HK-2 (cell line): ENCODE data around the gene HINFP.
A peak's percentile ranks its signal among the peaks of the same experiment; 100 is the strongest.

Source experiments
- DNase-seq: peaks from one replicate; pipeline ENCODE4 v3.0.0-alpha.2; 2018; ENCODE audit not compliant: unreplicated experiment

The HINFP gene

GRCh38 chr11:119121008-119121810, at the start of gene HINFP:
Gene HINFP, plus strand, starts transcription at chr11:119121580. Its CDS starts 5,365 bp downstream, at chr11:119126945.
- DNase-seq, result peak; percentile 96

- no peak for DNase-seq
Observed at GRCh38 chr11:119077839-119078238, 43.5 kb upstream of the HINFP start.

- no peak for DNase-seq
Observed at GRCh38 chr11:119078675-119079420, 42.5 kb upstream of the HINFP start.

- no peak for DNase-seq
Observed at GRCh38 chr11:119081682-119082260, 39.6 kb upstream of the HINFP start.

GRCh38 chr11:119084663-119085436, 36.5 kb upstream of the HINFP start, which contains the start of gene HMBS:
Gene HMBS, plus strand, starts transcription at chr11:119084881. Its CDS starts 153 bp downstream, at chr11:119085034.
- DNase-seq, result peak; percentile 87

- DNase-seq, result no peak
Observed at GRCh38 chr11:119085437-119085847, 35.9 kb upstream of the HINFP start.

GRCh38 chr11:119087123-119087522, 34.3 kb upstream of the HINFP start:
- no peak for DNase-seq

DNA sequence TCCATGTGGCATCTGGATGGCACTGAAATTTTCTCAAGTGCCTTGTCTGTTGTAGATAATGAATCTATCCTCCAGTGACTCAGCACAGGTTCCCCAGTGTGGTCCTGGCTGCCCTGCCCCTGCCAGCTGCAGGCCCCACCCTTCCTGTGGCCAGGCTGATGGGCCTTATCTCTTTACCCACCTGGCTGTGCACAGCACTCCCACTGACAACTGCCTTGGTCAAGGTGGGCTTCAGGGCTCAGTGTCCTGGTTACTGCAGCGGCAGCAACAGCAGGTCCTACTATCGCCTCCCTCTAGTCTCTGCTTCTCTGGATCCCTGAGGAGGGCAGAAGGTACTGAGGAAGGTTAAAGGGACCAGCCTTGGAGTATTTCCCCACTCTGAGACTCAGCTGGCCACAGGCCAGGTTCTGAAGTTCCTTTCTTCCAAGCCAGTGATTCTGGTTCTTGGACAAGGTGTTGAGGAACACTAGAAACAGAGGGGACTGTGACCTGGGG, 33.6 kb upstream of the HINFP start:
- no peak for DNase-seq

DNA sequence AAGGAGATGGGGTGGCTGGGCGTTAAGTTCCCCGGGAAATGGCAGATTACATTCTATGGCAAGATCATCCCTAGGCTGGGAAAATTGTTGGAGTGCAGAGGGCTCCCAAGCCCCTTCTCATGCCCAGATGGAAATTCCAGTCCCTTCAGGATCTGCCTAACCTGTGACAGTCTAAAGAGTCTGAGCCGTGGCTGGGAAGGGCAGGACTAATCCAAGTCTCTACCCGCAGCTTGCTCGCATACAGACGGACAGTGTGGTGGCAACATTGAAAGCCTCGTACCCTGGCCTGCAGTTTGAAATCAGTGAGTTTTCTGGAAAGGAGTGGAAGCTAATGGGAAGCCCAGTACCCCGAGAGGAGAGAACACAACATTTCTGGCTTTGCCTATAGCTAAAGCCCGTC, 33.0 kb upstream of the HINFP start:
- DNase-seq, result no peak

- no peak for DNase-seq
Observed at GRCh38 chr11:119089319-119089718, 32.1 kb upstream of the HINFP start.

GRCh38 chr11:119091178-119091577, 30.2 kb upstream of the HINFP start:
- DNase-seq, result no peak

DNA sequence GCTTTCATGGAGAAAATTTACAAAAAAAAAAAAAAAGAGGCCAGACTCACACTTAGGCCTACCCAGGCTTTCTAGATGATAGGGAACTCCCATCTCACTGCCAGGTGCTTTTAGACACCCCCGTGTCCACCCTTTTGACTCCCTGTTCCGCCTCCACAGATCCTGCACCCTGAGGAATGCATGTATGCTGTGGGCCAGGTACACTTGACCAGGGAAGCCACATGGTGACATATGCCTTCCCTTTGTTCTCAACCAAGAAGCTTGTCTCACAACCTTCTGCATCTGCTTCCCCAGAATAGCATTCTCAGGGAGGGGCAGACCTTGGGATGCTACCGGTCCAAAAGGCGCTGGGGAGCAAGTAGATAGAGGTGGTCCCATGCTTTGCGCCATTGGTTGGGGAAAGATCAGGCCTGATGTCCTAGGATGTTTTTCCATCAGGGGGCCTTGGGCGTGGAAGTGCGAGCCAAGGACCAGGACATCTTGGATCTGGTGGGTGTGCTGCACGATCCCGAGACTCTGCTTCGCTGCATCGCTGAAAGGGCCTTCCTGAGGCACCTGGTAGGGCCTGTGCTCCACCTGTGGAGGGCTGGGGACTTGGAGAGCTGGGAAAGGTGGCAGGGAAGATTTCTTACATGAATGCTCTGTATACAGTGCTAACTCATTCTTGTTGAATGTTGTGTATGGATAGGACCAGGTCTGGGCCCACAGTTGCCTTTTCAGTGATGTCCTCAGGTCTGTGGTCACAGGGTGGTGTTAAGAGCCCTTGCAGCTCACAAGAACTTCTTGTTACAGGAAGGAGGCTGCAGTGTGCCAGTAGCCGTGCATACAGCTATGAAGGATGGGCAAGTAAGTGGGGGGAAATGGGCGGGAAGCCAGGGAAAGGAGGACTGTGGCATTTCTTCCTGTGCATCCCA, 29.2 kb upstream of the HINFP start:
- DNase-seq, result no peak

DNA sequence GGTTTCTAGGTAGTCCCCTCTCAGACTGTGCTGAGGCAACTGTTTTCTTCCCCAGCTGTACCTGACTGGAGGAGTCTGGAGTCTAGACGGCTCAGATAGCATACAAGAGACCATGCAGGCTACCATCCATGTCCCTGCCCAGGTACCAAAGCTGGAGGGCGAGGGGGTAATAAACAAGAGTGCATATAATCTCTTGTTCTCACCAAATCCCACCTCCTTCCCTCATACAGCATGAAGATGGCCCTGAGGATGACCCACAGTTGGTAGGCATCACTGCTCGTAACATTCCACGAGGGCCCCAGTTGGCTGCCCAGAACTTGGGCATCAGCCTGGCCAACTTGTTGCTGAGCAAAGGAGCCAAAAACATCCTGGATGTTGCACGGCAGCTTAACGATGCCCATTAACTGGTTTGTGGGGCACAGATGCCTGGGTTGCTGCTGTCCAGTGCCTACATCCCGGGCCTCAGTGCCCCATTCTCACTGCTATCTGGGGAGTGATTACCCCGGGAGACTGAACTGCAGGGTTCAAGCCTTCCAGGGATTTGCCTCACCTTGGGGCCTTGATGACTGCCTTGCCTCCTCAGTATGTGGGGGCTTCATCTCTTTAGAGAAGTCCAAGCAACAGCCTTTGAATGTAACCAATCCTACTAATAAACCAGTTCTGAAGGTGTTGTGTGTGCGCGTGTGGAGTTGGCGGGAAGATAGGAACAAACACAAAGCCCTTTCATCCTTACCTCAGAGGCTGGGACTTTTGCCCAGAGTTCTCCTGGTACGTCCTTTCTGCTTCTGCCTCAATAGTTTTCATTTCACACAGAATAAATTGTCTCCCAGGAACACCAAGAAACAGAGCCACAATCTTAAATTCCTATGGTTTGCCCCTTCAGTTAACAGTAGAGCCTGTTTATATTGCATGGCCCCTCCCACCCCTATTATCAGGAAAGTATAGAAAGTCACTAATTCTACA, 28.2 kb upstream of the HINFP start:
- DNase-seq, result no peak

- peak; percentile 38 for DNase-seq
Observed at GRCh38 chr11:119093942-119094815, 27.2 kb upstream of the HINFP start.

- no peak for DNase-seq
Observed at GRCh38 chr11:119094816-119095065, 26.6 kb upstream of the HINFP start.

DNA sequence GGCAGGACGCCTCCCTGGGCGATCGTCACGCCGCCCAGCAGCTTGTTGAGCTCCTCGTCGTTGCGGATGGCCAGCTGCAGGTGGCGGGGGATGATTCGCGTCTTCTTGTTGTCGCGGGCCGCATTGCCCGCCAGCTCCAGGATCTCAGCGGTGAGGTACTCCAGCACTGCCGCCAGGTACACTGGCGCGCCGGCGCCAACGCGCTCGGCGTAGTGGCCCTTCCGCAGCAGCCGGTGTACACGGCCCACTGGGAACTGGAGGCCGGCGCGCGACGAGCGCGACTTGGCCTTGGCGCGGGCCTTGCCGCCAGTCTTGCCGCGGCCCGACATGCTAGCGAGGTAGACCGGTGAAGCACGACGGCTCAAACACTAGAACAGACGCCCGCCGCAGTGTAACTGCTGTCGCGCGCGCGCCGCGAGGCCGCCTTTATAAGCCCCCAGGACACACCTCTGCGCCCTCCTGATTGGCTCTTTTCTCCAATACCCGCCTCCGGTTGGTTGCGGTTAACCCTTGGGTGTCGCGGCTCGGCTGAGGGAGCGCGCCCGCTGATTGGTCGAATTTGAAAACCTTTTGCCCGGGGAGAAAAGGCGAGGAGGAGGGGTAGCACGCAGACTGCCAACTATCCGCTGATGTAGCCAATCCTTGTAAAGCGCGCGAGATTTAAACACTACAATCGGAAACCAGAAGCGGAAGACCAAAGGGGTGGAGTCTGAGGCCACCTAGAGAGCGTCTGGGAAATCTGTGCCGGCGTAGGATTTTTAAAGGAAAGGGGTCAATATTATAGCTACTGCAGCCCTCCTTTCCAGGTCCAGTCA, 26.1 kb upstream of the HINFP start:
- DNase-seq, result peak; percentile 97

GRCh38 chr11:119099711-119100110, 21.7 kb upstream of the HINFP start:
- no peak for DNase-seq
